Lung microvascular endothelial cell (primary cell): ENCODE results near the gene GRID2. TPM values are rescaled to one million over a fixed set of nuclear protein-coding genes. Genes with fewer than 3 reads are reported as not detected.

Source experiments
- DNase-seq, 2 donors: peaks; one replicate each; pipeline versions ENCODE4 v3.0.0 to v3.0.0-alpha.2; 2010; ENCODE audit warnings: low read depth in 2 of 2
- total RNA-seq: library from RNA; depleted of rRNA; stranded (reverse); fragments of >200 nt; gene quantifications from 2 replicates; pipeline ENCODE4 v1.2.1, GENCODE V29; 2014

Gene GRID2
- total RNA-seq, 1 donor from 2014 or later: not detected

- DNase-seq: no peak
Measured at GRCh38 chr4:93066749-93067148, 763.0 kb downstream of the GRID2 start.

GRCh38 chr4:93072292-93072691, 768.5 kb downstream of the GRID2 start:
- no peak for DNase-seq

GRCh38 chr4:93080316-93080715, 776.5 kb downstream of the GRID2 start:
- no peak for DNase-seq

GRCh38 chr4:93084599-93085305, 781.0 kb downstream of the GRID2 start:
- no peak for DNase-seq

GRCh38 chr4:93086356-93086755, 782.6 kb downstream of the GRID2 start:
- DNase-seq: no peak

GRCh38 chr4:93092765-93093164, 789.0 kb downstream of the GRID2 start:
- no peak for DNase-seq

GRCh38 chr4:93103042-93103441, 799.3 kb downstream of the GRID2 start:
- DNase-seq: no peak

GRCh38 chr4:93116624-93117023, 812.9 kb downstream of the GRID2 start:
- no peak for DNase-seq

- DNase-seq: no peak
Measured at GRCh38 chr4:93127489-93127888, 823.7 kb downstream of the GRID2 start.

GRCh38 chr4:93132631-93133030, 828.9 kb downstream of the GRID2 start:
- DNase-seq: no peak

- DNase-seq: no peak
Measured at GRCh38 chr4:93139118-93139517, 835.4 kb downstream of the GRID2 start.

- no peak for DNase-seq
Measured at GRCh38 chr4:93143902-93144301, 840.1 kb downstream of the GRID2 start.

- no peak for DNase-seq
Measured at GRCh38 chr4:93144644-93145043, 840.9 kb downstream of the GRID2 start.

GRCh38 chr4:93147524-93148212, 843.9 kb downstream of the GRID2 start:
- DNase-seq: no peak

GRCh38 chr4:93152491-93152890, 848.7 kb downstream of the GRID2 start:
- no peak for DNase-seq

- no peak for DNase-seq
Measured at GRCh38 chr4:93157986-93158385, 854.2 kb downstream of the GRID2 start.

- no peak for DNase-seq
Measured at GRCh38 chr4:93168053-93168452, 864.3 kb downstream of the GRID2 start.

- no peak for DNase-seq
Measured at GRCh38 chr4:93169966-93170365, 866.2 kb downstream of the GRID2 start.

- DNase-seq: no peak
Measured at GRCh38 chr4:93174598-93174997, 870.8 kb downstream of the GRID2 start.

- DNase-seq: no peak
Measured at GRCh38 chr4:93178279-93178678, 874.5 kb downstream of the GRID2 start.

GRCh38 chr4:93179044-93179443, 875.3 kb downstream of the GRID2 start:
- DNase-seq: no peak

GRCh38 chr4:93182722-93183121, 879.0 kb downstream of the GRID2 start:
- no peak for DNase-seq

- DNase-seq: no peak
Measured at GRCh38 chr4:93183576-93183975, 879.8 kb downstream of the GRID2 start.
